ENCODE results near the gene FZD1. TPM values are rescaled to one million over a fixed set of nuclear protein-coding genes. Genes with fewer than 3 reads are reported as not detected.

The FZD1 gene
- total and polyA plus RNA-seq, 10 of the 15 experiments (the other 5 are each of a cell fraction or from before 2014, with no cell fraction given): 0.07 to 0.56 (median 0.18) TPM

DNA sequence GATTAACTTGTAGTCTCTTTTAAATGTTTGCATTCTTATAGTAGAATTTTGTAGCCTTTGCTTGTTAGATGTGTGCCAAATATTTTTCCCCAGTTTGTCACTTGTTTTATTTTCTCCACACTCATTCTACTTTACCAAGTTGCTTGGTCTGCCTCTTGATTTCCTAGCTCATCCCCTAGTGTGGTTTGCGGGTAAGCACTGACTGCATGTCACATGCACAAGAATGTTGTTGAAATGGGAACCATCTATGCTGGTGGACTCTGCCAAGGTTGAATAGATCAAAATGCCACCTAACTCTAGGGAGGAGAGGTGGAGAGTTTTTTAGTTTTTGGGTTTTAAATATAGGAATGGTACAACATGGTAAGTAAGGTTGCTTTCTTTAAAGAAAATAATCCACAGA, 47.6 kb downstream of the FZD1 start:
- RAD21 ChIA-PET (ENCODE audit: unreplicated experiment): no interaction called here
- no peak overlapping the region for H3K9ac ChIP-seq (ENCODE audit: control insufficient read depth, insufficient read depth, low read length)
- in situ Hi-C loops (cut with MboI) (no loop called here), intact Hi-C loops (cut with micrococcal nuclease; ENCODE audit: unreplicated experiment) (no loop called here)
- ATAC-seq (no peak), FAIRE-seq (no peak), DNase-seq (ENCODE audit: low read depth, low spot score) (no peak)
- H3K4me2 ChIP-seq (ENCODE audit: control insufficient read depth, insufficient read depth): no peak overlapping the region
- BruUV-seq (replicated peaks): no TSS peak
- no peaks in the 10 kb centered on the region for H4K20me1 ChIP-seq (ENCODE audit: control insufficient read depth, insufficient read depth)
- no peaks in the 10 kb centered on the region for H3K27me3 ChIP-seq (replicated peaks in 1 of 2; ENCODE audit: control insufficient read depth in 2 of 2, insufficient read depth in 2 of 2, low read length in 1 of 2)
- SMC1A ChIA-PET (ENCODE audit: uncharacterized antibody, unreplicated experiment): no interaction called here
- H3K79me2 ChIP-seq (ENCODE audit: control insufficient read depth, insufficient read depth, low read length): no peaks in the 10 kb centered on the region
- POLR2A ChIA-PET: no interaction called here
- no peaks in the 10 kb centered on the region for H3K4me1 ChIP-seq (ENCODE audit: control insufficient read depth, insufficient read depth, low read length)
- no peaks in the 10 kb centered on the region for H3K9me3 ChIP-seq (replicated peaks; ENCODE audit: control insufficient read depth, insufficient read depth, low read length)
- WGBS (ENCODE audit: insufficient coverage, insufficient replicate concordance, low lambda C conversion rate, missing lambda C conversion rate): 0% methylated on average over 1 of the region's 1 CpG
- H3K4me3 ChIP-seq: no peak overlapping the region
- TF ChIP-seq, protein P1, sequence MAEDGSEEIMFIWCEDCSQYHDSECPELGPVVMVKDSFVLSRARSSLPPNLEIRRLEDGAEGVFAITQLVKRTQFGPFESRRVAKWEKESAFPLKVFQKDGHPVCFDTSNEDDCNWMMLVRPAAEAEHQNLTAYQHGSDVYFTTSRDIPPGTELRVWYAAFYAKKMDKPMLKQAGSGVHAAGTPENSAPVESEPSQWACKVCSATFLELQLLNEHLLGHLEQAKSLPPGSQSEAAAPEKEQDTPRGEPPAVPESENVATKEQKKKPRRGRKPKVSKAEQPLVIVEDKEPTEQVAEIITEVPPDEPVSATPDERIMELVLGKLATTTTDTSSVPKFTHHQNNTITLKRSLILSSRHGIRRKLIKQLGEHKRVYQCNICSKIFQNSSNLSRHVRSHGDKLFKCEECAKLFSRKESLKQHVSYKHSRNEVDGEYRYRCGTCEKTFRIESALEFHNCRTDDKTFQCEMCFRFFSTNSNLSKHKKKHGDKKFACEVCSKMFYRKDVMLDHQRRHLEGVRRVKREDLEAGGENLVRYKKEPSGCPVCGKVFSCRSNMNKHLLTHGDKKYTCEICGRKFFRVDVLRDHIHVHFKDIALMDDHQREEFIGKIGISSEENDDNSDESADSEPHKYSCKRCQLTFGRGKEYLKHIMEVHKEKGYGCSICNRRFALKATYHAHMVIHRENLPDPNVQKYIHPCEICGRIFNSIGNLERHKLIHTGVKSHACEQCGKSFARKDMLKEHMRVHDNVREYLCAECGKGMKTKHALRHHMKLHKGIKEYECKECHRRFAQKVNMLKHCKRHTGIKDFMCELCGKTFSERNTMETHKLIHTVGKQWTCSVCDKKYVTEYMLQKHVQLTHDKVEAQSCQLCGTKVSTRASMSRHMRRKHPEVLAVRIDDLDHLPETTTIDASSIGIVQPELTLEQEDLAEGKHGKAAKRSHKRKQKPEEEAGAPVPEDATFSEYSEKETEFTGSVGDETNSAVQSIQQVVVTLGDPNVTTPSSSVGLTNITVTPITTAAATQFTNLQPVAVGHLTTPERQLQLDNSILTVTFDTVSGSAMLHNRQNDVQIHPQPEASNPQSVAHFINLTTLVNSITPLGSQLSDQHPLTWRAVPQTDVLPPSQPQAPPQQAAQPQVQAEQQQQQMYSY (CRISPR knock-in tag; IDR thresholded peaks at IDR 0.05): no peak
- TF ChIP-seq IKZF2 (IDR thresholded peaks at IDR 0.05) (no peak), IRF4 (IDR thresholded peaks at IDR 0.05; ENCODE audit: low read depth, low read length) (no peak), NFIC (IDR thresholded peaks at IDR 0.05; ENCODE audit: low read depth, low read length) (no peak), BCL11A (IDR thresholded peaks at IDR 0.05; ENCODE audit: low read depth, low read length) (no peak), GABPA (IDR thresholded peaks at IDR 0.05; ENCODE audit: low read depth) (no peak), ZNF274 (IDR thresholded peaks at IDR 0.05; ENCODE audit: insufficient read depth, insufficient read length) (no peak), POLR2AphosphoS5 (IDR thresholded peaks at IDR 0.05; ENCODE audit: low read length) (no peak), FOXM1 (IDR thresholded peaks at IDR 0.05; ENCODE audit: low read depth, low read length) (no peak), SPI1 (IDR thresholded peaks at IDR 0.05; ENCODE audit: borderline replicate concordance, insufficient read depth, low read depth, low read length) (no peak)
- TF ChIP-seq, protein P2, sequence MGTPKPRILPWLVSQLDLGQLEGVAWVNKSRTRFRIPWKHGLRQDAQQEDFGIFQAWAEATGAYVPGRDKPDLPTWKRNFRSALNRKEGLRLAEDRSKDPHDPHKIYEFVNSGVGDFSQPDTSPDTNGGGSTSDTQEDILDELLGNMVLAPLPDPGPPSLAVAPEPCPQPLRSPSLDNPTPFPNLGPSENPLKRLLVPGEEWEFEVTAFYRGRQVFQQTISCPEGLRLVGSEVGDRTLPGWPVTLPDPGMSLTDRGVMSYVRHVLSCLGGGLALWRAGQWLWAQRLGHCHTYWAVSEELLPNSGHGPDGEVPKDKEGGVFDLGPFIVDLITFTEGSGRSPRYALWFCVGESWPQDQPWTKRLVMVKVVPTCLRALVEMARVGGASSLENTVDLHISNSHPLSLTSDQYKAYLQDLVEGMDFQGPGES (IDR thresholded peaks at IDR 0.05): no peak
- TF ChIP-seq, protein P3, sequence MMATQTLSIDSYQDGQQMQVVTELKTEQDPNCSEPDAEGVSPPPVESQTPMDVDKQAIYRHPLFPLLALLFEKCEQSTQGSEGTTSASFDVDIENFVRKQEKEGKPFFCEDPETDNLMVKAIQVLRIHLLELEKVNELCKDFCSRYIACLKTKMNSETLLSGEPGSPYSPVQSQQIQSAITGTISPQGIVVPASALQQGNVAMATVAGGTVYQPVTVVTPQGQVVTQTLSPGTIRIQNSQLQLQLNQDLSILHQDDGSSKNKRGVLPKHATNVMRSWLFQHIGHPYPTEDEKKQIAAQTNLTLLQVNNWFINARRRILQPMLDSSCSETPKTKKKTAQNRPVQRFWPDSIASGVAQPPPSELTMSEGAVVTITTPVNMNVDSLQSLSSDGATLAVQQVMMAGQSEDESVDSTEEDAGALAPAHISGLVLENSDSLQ (IDR thresholded peaks at IDR 0.05): no peak
- H2AFZ ChIP-seq (ENCODE audit: control insufficient read depth, low read depth, low read length): no peak overlapping the region
- CTCF ChIA-PET: no interaction called here
- no peaks in the 10 kb centered on the region for H3K36me3 ChIP-seq (ENCODE audit: control insufficient read depth in 2 of 2, insufficient read depth in 2 of 2, low read length in 1 of 2)
- no peak overlapping the region for H3K27ac ChIP-seq (ENCODE audit: control insufficient read depth, insufficient read depth)
